T47D (cell line): Measurements from ENCODE around the gene CLEC11A.
"Not testable (repeated sequence)": the region's sequence is repeated elsewhere in the genome, so short reads cannot be mapped to it uniquely, and the experiment has no call there.

Experiments
- DNase-seq, 2 experiments: peaks; one replicate each; pipeline versions ENCODE4 v3.0.0 to v3.0.0-alpha.2; 2011 to 2012; ENCODE audit warnings: low read depth in 1 of 2, low spot score in 1 of 2
- JUND ChIP-seq: IDR thresholded peaks from 2 replicates; pipeline ENCODE4 v1.6.1; 2012; ENCODE audit warnings: low read depth
- in situ Hi-C: cut with HindIII; loops from 2 replicates; pipeline ENCODE4 v1.10.0; 2016; ENCODE audit warnings: low sequenced_read_pairs, low pct_unique_long_range_greater_than_20kb

The CLEC11A gene

GRCh38 chr19:50764409-50764808, 41.2 kb downstream of the CLEC11A start:
- no peak for TF ChIP-seq JUND
- in situ Hi-C loops: no loop called here
- no peak for DNase-seq

GRCh38 chr19:50766746-50767145, 43.6 kb downstream of the CLEC11A start:
- DNase-seq, in situ Hi-C loops: not testable (repeated sequence)

GRCh38 chr19:50767263-50767662, 44.1 kb downstream of the CLEC11A start:
- in situ Hi-C loops, DNase-seq: not testable (repeated sequence)

GRCh38 chr19:50768277-50768676, 45.1 kb downstream of the CLEC11A start:
- TF ChIP-seq JUND: no peak
- DNase-seq: no peak
- in situ Hi-C loops: no loop called here

- DNase-seq, in situ Hi-C loops: not testable (repeated sequence)
These were observed 47.0 kb downstream of the CLEC11A start, which contains the start of gene GPR32 for GRCh38 chr19:50770164-50770563. GPR32 (plus strand) TSS chr19:50770464; CDS start chr19:50770601, 137 bp downstream.

- no peak for DNase-seq
- in situ Hi-C loops: no loop called here
- TF ChIP-seq JUND: no peak
These were observed 47.7 kb downstream of the CLEC11A start for GRCh38 chr19:50770888-50771287.

GRCh38 chr19:50772476-50772875, 49.3 kb downstream of the CLEC11A start:
- in situ Hi-C loops: no loop called here
- DNase-seq: peak in 1 of 2 experiments; percentile 50
- no peak for TF ChIP-seq JUND

- DNase-seq, in situ Hi-C loops: not testable (repeated sequence)
These were observed 49.7 kb downstream of the CLEC11A start for GRCh38 chr19:50772912-50773311.

GRCh38 chr19:50773454-50773853, 50.3 kb downstream of the CLEC11A start:
- DNase-seq, in situ Hi-C loops: not testable (repeated sequence)
